Uterus (tissue), 4 donors: ENCODE data around the gene RRAGD. TPM values are rescaled to one million over a fixed set of nuclear protein-coding genes. Genes with fewer than 3 reads are reported as not detected.

ENCODE experiments used
- DNase-seq, 2 donors: peaks; one replicate each; pipeline ENCODE4 v3.0.0-alpha.2; 2019 to 2020
- H3K27ac ChIP-seq, 2 donors: fragments of 200-600 bp; sonication (generic); 1 replicate in 1 of 2; 2 replicates in 1 of 2; pipeline ENCODE4 v1.5.1; 2016 to 2018
- H3K27me3 ChIP-seq, 2 donors: fragments of 200-600 bp; sonication (generic); one replicate each; pipeline ENCODE4 v1.5.1; 2018 to 2019; ENCODE audit warnings: control low read depth in 1 of 2
- H3K36me3 ChIP-seq, 2 donors: fragments of 200-600 bp; sonication (generic); one replicate each; pipeline ENCODE4 v1.5.1; 2019; ENCODE audit warnings: control low read depth in 1 of 2
- H3K4me1 ChIP-seq, 2 donors: fragments of 200-600 bp; sonication (generic); one replicate each; pipeline ENCODE4 v1.5.1; 2018 to 2019; ENCODE audit warnings: control low read depth in 1 of 2
- H3K4me3 ChIP-seq, 2 donors: fragments of 200-600 bp; sonication (generic); 1 replicate in 1 of 2; 2 replicates in 1 of 2; pipeline ENCODE4 v1.5.1; 2018 to 2019; ENCODE audit warnings: mild to moderate bottlenecking in 1 of 2
- H3K9me3 ChIP-seq, 2 donors: fragments of 200-600 bp; sonication (generic); one replicate each; pipeline ENCODE4 v1.5.1; 2019; ENCODE audit warnings: control low read depth in 1 of 2
- CTCF ChIP-seq, 4 experiments: fragments of 200-600 bp in 2 of 4; fragments of 450-650 bp in 2 of 4; sonication (generic) in 2 of 4; IDR thresholded peaks; one replicate each; pipeline ENCODE4 v1.5.1; 2016 to 2019; ENCODE audit warnings: antibody characterized with exemption in 4 of 4, mild to moderate bottlenecking in 2 of 4, moderate library complexity in 1 of 4
- POLR2A ChIP-seq, 2 donors: fragments of 450-650 bp; IDR thresholded peaks; one replicate each; pipeline ENCODE4 v1.6.1; 2016; ENCODE audit warnings: antibody characterized with exemption in 2 of 2, mild to moderate bottlenecking in 1 of 2, moderate library complexity in 1 of 2
- intact Hi-C: fragments of 100-400 bp; cut with DNase I; formaldehyde crosslinking; loops from one replicate; pipeline ENCODE4 v1.15.1; 2023; ENCODE audit warnings: low total_unique reads
- total RNA-seq, 4 donors: library from RNA; depleted of rRNA in 3 of 4; stranded (reverse); fragments of >200 nt in 3 of 4; gene quantifications; one replicate each; pipeline versions ENCODE4 v1.1.0 to v1.2.4, GENCODE V29; 2014 to 2023
- donor health status: DM: yes; HTN: yes; CAD: no.

RRAGD gene
- total RNA-seq, 4 donors from 2014 or later, result 0.26 to 6.5 (median 3.6) TPM

GRCh38 chr6:89379281-89379680 is 32.8 kb downstream of the RRAGD start:
- no peak overlapping the region for H3K4me3 ChIP-seq
- no peaks in the 10 kb centered on the region for H3K9me3 ChIP-seq
- no peak for DNase-seq
- intact Hi-C loops, result no loop called here
- no peaks in the 10 kb centered on the region for H3K36me3 ChIP-seq
- no peak overlapping the region for H3K27ac ChIP-seq
- TF ChIP-seq POLR2A (IDR thresholded peaks at IDR 0.05) (no peak), CTCF (IDR thresholded peaks at IDR 0.05) (no peak)
- no peaks in the 10 kb centered on the region for H3K4me1 ChIP-seq
- H3K27me3 ChIP-seq, result no peaks in the 10 kb centered on the region

GRCh38 chr6:89378628-89379027 is 33.4 kb downstream of the RRAGD start:
- Histone ChIP-seq H3K4me1 (no peaks in the 10 kb centered on the region), H3K36me3 (no peaks in the 10 kb centered on the region), H3K27me3 (no peaks in the 10 kb centered on the region), H3K4me3 (no peak overlapping the region), H3K9me3 (no peaks in the 10 kb centered on the region), H3K27ac (no peak overlapping the region)
- DNase-seq, result no peak
- intact Hi-C loops, result no loop called here
- no peak for TF ChIP-seq CTCF (IDR thresholded peaks at IDR 0.05)
- no peak for TF ChIP-seq POLR2A (IDR thresholded peaks at IDR 0.05)

GRCh38 chr6:89375427-89376267 is 36.4 kb downstream of the RRAGD start:
- no peaks in the 10 kb centered on the region for H3K9me3 ChIP-seq
- H3K4me3 ChIP-seq, result no peak overlapping the region
- intact Hi-C loops, result no loop called here
- no peak for TF ChIP-seq POLR2A (IDR thresholded peaks at IDR 0.05)
- TF ChIP-seq CTCF (IDR thresholded peaks at IDR 0.05), result no peak
- no peak overlapping the region for H3K27ac ChIP-seq
- no peaks in the 10 kb centered on the region for H3K36me3 ChIP-seq
- H3K4me1 ChIP-seq, result no peaks in the 10 kb centered on the region
- no peak for DNase-seq
- H3K27me3 ChIP-seq, result no peaks in the 10 kb centered on the region

- no peak for DNase-seq
- Histone ChIP-seq H3K4me1 (no peaks in the 10 kb centered on the region), H3K36me3 (no peaks in the 10 kb centered on the region), H3K27me3 (no peaks in the 10 kb centered on the region), H3K4me3 (no peak overlapping the region), H3K9me3 (no peaks in the 10 kb centered on the region), H3K27ac (no peak overlapping the region)
- intact Hi-C loops, result no loop called here
- TF ChIP-seq POLR2A (IDR thresholded peaks at IDR 0.05) (no peak), CTCF (IDR thresholded peaks at IDR 0.05) (no peak)
Measured at GRCh38 chr6:89372506-89372901, 39.6 kb downstream of the RRAGD start.

GRCh38 chr6:89371849-89372505 is 40.1 kb downstream of the RRAGD start:
- DNase-seq, result peak; percentile 50 to 68
- no peaks in the 10 kb centered on the region for H3K4me1 ChIP-seq
- TF ChIP-seq CTCF (IDR thresholded peaks at IDR 0.05), result peak; percentile 60 to 81 (median 70)
- TF ChIP-seq POLR2A (IDR thresholded peaks at IDR 0.05), result no peak
- intact Hi-C loops, result no loop called here
- no peak overlapping the region for H3K4me3 ChIP-seq
- H3K9me3 ChIP-seq, result no peaks in the 10 kb centered on the region
- no peaks in the 10 kb centered on the region for H3K27me3 ChIP-seq
- H3K36me3 ChIP-seq, result no peaks in the 10 kb centered on the region
- no peak overlapping the region for H3K27ac ChIP-seq
